HepG2 (cell line): ENCODE data around the gene KRTAP12-1. TPM values are rescaled to one million over a fixed set of nuclear protein-coding genes. Genes with fewer than 3 reads are reported as not detected.

Source experiments
- MTA1 ChIP-seq: sonication (generic); formaldehyde crosslinking; IDR thresholded peaks from 2 replicates; pipeline ENCODE4 v1.4.0; 2020; ENCODE audit warnings: missing genetic modification reagents, mild to moderate bottlenecking, borderline replicate concordance
- RAD21 ChIP-seq: fragments of 450-650 bp; formaldehyde crosslinking; IDR thresholded peaks from 2 replicates; pipeline ENCODE4 v1.5.0; 2020; ENCODE audit warnings: mild to moderate bottlenecking
- ZNF7 ChIP-seq: IDR thresholded peaks from 2 replicates; pipeline ENCODE4 v1.6.1; 2016; ENCODE audit warnings: missing biosample characterization, missing genetic modification reagents
- polyA plus RNA-seq, 8 experiments: library from polyadenylated mRNA; depleted of rRNA in 3 of 8; stranded (reverse) in 7 of 8; unstranded in 1 of 8; fragments of >200 nt; fragmentation: Illumina TruSeq in 4 of 8; extraction: Trizol in 4 of 8; gene quantifications; 2 replicates each; pipeline versions ENCODE4 v1.2.1 to v1.2.3, GENCODE V29; 2011 to 2016; ENCODE audit warnings: low read depth in 4 of 8, missing spikeins in 1 of 8, mixed read lengths in 1 of 8; ENCODE audit not compliant: insufficient read depth in 1 of 8
- total RNA-seq, 5 experiments: library from RNA; depleted of rRNA; stranded (reverse); fragments of >200 nt; fragmentation: Illumina TruSeq; extraction: Trizol; gene quantifications; 2 replicates each; pipeline ENCODE4 v1.2.3, GENCODE V29; 2016; ENCODE audit warnings: low read depth in 1 of 5
- TF ChIP-seq, protein P1 (sequence below), 2 experiments: sonication (generic) in 1 of 2; formaldehyde crosslinking in 1 of 2; IDR thresholded peaks; 2 replicates each; pipeline versions ENCODE4 v1.6.1 to v1.9.0; 2014 to 2022; ENCODE audit warnings: antibody characterized with exemption in 1 of 2, borderline replicate concordance in 1 of 2, inconsistent platforms in 1 of 2, low read depth in 1 of 2, missing genetic modification reagents in 1 of 2

KRTAP12-1 gene
- total and polyA plus RNA-seq, 2 of the 13 experiments (the other 11 are each of a cell fraction or from before 2014, with no cell fraction given) = not detected

DNA sequence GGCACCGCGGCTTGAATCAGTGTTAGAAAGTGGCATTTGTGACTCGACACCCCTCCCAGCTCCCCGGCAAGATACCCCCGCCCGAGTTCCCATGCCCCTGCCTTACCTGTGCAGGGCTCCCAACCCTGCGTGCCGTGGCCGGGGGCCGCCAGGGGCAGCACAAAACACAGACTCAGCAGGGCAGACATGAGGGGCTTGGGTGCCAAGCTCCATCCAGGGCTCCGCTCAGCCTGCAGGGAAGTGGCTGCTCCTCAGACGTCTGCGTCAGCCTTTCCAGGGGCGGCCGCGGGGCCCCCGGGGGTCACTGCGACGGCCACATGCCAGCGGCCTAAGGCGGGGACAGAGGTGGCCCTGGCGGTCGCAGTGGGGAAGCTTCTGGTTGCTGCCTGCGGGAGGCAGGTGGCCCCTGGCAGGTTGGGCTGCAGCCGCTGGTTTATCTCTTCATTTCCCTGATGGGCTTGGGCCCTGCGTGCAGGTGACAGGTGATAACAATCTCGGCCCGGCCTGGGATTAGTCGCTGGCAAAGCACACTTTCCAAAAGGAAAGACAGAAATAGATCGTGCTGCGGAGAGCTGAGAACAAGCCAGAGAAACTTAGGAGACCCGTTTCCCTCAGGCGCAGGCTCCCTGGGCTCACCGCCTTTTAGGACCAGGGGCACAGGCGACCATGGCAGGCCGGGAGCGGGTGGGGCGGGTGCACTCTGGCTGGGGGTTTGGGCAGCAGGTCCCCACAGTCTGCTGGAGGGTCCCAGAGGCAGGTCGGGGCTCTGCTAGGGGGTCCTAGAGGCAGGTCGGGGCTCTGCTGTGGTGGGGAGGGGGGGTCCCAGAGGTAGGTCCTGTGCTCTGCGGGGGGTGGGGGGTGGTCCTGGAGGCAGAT is 29.6 kb upstream of the KRTAP12-1 start, which contains the start of gene TSPEAR (continued):
- TF ChIP-seq, protein P1, sequence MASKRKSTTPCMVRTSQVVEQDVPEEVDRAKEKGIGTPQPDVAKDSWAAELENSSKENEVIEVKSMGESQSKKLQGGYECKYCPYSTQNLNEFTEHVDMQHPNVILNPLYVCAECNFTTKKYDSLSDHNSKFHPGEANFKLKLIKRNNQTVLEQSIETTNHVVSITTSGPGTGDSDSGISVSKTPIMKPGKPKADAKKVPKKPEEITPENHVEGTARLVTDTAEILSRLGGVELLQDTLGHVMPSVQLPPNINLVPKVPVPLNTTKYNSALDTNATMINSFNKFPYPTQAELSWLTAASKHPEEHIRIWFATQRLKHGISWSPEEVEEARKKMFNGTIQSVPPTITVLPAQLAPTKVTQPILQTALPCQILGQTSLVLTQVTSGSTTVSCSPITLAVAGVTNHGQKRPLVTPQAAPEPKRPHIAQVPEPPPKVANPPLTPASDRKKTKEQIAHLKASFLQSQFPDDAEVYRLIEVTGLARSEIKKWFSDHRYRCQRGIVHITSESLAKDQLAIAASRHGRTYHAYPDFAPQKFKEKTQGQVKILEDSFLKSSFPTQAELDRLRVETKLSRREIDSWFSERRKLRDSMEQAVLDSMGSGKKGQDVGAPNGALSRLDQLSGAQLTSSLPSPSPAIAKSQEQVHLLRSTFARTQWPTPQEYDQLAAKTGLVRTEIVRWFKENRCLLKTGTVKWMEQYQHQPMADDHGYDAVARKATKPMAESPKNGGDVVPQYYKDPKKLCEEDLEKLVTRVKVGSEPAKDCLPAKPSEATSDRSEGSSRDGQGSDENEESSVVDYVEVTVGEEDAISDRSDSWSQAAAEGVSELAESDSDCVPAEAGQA (IDR thresholded peaks at IDR 0.05; ENCODE audit: low read depth) = no peak
- TF ChIP-seq, protein P1 (CRISPR knock-in tag; IDR thresholded peaks at IDR 0.05; ENCODE audit: borderline replicate concordance) = no peak
- TF ChIP-seq MTA1 (0 out of 2 replicates have a peak, but pooled peaks have one; percentile 35), ZNF7 (no peak), RAD21 (CRISPR knock-in tag) (0 out of 2 replicates have a peak, but pooled peaks have one; percentile 7)
